Thoracic aorta (tissue), 2 donors: Measurements from ENCODE around the gene IGFBP7. TPM values are rescaled to one million over a fixed set of nuclear protein-coding genes. Genes with fewer than 3 reads are reported as not detected.

Source experiments
- ATAC-seq: fragments of 150-250 bp; one replicate; pipeline ENCODE4 v1.8.0; 2017; ENCODE audit warnings: low read depth; ENCODE audit not compliant: insufficient number of reproducible peaks, low FRiP score
- DNase-seq: peaks from one replicate; pipeline ENCODE4 v3.0.0-alpha.2; 2020; ENCODE audit warnings: low spot score
- H3K27ac ChIP-seq, 2 donors: fragments of 200-600 bp; sonication (generic); 1 replicate in 1 of 2; 2 replicates in 1 of 2; pipeline ENCODE4 v1.5.1; 2016; ENCODE audit warnings: mild to moderate bottlenecking in 2 of 2, moderate library complexity in 2 of 2
- H3K27me3 ChIP-seq: fragments of 200-600 bp; sonication (generic); replicated peaks from 2 replicates; pipeline ENCODE4 v1.6.0; 2016; ENCODE audit warnings: mild to moderate bottlenecking; ENCODE audit not compliant: insufficient read depth
- H3K36me3 ChIP-seq: fragments of 200-600 bp; sonication (generic); one replicate; pipeline ENCODE4 v1.5.1; 2016
- H3K4me1 ChIP-seq, 2 donors: fragments of 200-600 bp; sonication (generic); 1 replicate in 1 of 2; 2 replicates in 1 of 2; pipeline versions ENCODE4 v1.5.1 to v1.6.0; 2016; ENCODE audit warnings: low read depth in 2 of 2, mild to moderate bottlenecking in 1 of 2; ENCODE audit not compliant: control insufficient read depth in 1 of 2
- H3K4me3 ChIP-seq: fragments of 200-600 bp; sonication (generic); 2 replicates; pipeline ENCODE4 v1.5.1; 2016; ENCODE audit warnings: mild to moderate bottlenecking
- H3K9me3 ChIP-seq: fragments of 200-600 bp; sonication (generic); 2 replicates; pipeline ENCODE4 v1.5.1; 2016
- total RNA-seq, 2 donors: library from RNA; depleted of rRNA; stranded (reverse); fragments of >200 nt; gene quantifications; one replicate each; pipeline versions ENCODE4 v1.1.0 to v1.2.3, GENCODE V29; 2016
- TF ChIP-seq, protein P1 (sequence below): fragments of 200-600 bp; sonication (generic); IDR thresholded peaks from one replicate; pipeline ENCODE4 v1.5.1; 2019; ENCODE audit warnings: antibody characterized with exemption

Gene IGFBP7
- total RNA-seq, 2 donors from 2014 or later = 4,453 to 6,615 TPM

- TF ChIP-seq, protein P1, sequence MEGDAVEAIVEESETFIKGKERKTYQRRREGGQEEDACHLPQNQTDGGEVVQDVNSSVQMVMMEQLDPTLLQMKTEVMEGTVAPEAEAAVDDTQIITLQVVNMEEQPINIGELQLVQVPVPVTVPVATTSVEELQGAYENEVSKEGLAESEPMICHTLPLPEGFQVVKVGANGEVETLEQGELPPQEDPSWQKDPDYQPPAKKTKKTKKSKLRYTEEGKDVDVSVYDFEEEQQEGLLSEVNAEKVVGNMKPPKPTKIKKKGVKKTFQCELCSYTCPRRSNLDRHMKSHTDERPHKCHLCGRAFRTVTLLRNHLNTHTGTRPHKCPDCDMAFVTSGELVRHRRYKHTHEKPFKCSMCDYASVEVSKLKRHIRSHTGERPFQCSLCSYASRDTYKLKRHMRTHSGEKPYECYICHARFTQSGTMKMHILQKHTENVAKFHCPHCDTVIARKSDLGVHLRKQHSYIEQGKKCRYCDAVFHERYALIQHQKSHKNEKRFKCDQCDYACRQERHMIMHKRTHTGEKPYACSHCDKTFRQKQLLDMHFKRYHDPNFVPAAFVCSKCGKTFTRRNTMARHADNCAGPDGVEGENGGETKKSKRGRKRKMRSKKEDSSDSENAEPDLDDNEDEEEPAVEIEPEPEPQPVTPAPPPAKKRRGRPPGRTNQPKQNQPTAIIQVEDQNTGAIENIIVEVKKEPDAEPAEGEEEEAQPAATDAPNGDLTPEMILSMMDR = no peak
- no peak for DNase-seq
- no peak for ATAC-seq
- no peaks in the 10 kb centered on the region for H3K36me3 ChIP-seq
- H3K4me3 ChIP-seq = no peak overlapping the region
- no peaks in the 10 kb centered on the region for H3K27me3 ChIP-seq
- peaks cover 72 to 94% of the 10 kb centered on the region in 2 donors for H3K4me1 ChIP-seq
- H3K9me3 ChIP-seq = no peaks in the 10 kb centered on the region
- H3K27ac ChIP-seq = peak overlapping the region; percentile 67 to 97
Observed at GRCh38 chr4:57093845-57094831, 16.0 kb downstream of the IGFBP7 start.

DNA sequence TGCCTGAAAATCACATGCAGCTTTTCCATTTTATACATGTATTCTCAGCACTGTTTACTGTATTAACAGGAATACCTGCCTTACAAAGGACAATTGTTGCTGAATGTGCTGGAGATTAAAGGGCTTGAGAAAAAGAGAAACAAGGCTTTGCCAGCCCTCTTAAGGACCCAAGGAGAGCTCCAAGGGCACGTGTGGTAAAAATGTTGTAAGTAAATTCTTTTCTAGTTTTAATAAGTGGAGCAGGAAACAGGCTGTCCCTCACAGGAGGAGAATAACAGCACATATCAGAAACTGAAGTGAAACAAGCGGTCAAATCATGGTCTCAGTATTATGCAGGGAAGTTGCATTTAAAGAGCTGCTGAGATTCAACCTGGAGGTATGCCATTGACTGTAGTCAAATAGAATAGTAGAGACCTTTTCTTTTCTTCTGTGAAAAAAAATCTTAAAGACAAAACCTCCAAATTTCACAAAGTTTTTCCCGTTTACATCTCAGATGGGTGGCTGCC, 18.5 kb downstream of the IGFBP7 start:
- TF ChIP-seq, protein P1 = no peak
- Histone ChIP-seq H3K27ac (peak overlapping the region; percentile 59 to 96), H3K4me3 (peak overlapping the region; percentile 31), H3K9me3 (no peaks in the 10 kb centered on the region), H3K27me3 (no peaks in the 10 kb centered on the region), H3K36me3 (peaks cover 6% of the 10 kb centered on the region), H3K4me1 (peaks cover 56 to 86% of the 10 kb centered on the region in 2 donors)
- ATAC-seq = no peak
- no peak for DNase-seq

GRCh38 chr4:57090079-57090478, 20.1 kb downstream of the IGFBP7 start:
- ATAC-seq (no peak), DNase-seq (no peak)
- Histone ChIP-seq H3K27me3 (no peaks in the 10 kb centered on the region), H3K4me3 (no peak overlapping the region), H3K36me3 (peaks cover 6% of the 10 kb centered on the region), H3K4me1 (peaks cover 46 to 83% of the 10 kb centered on the region in 2 donors), H3K9me3 (no peaks in the 10 kb centered on the region), H3K27ac (peak overlapping the region; percentile 59 to 96)
- TF ChIP-seq, protein P1 = no peak

DNA sequence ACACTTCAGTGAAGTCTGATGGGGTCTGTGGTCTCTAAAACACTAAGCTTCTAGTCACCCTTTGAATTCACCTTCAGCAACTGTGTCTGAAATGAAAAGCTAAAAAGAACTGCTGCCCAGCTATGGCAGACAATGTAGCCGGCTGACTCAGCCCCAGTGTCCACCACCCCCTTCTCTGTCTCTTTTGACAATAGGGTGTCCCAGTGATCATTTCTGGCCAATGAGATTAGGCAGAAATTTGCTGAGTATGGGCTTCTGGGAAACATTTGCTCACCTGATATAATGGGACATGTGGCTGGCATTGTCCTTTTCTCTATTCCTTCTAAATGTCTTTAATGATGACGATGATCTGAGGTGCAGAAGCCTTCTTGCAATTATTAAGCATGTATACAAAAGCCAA, 20.6 kb downstream of the IGFBP7 start:
- Histone ChIP-seq H3K36me3 (peaks cover 6% of the 10 kb centered on the region), H3K4me1 (peaks cover 40 to 81% of the 10 kb centered on the region in 2 donors), H3K4me3 (no peak overlapping the region), H3K27me3 (no peaks in the 10 kb centered on the region), H3K27ac (peak overlapping the region; percentile 59 to 96), H3K9me3 (no peaks in the 10 kb centered on the region)
- TF ChIP-seq, protein P1 = no peak
- DNase-seq (no peak), ATAC-seq (no peak)

GRCh38 chr4:57086031-57086723, 24.0 kb downstream of the IGFBP7 start:
- ATAC-seq (no peak), DNase-seq (no peak)
- no peaks in the 10 kb centered on the region for H3K9me3 ChIP-seq
- TF ChIP-seq, protein P1 = no peak
- H3K4me3 ChIP-seq = no peak overlapping the region
- H3K4me1 ChIP-seq = peaks cover 47 to 85% of the 10 kb centered on the region in 2 donors
- H3K36me3 ChIP-seq = peaks cover 6% of the 10 kb centered on the region
- H3K27ac ChIP-seq = peak overlapping the region; percentile 56 to 96
- H3K27me3 ChIP-seq = no peaks in the 10 kb centered on the region
